Astrocyte of the spinal cord (primary cell): ENCODE results near the gene ARHGAP18.

Experiments used
- DNase-seq: peaks from one replicate; pipeline ENCODE4 v3.0.0; 2011; ENCODE audit warnings: low read depth, low spot score
- H3K4me3 ChIP-seq: 2 replicates; pipeline ENCODE4 v1.5.1; 2011; ENCODE audit warnings: low read depth, mild to moderate bottlenecking, low read length, moderate library complexity
- CTCF ChIP-seq: IDR thresholded peaks from 2 replicates; pipeline ENCODE4 v1.5.1; 2012; ENCODE audit warnings: low read depth, mild to moderate bottlenecking, low read length, inconsistent platforms
- in situ Hi-C: cut with HindIII; loops from 2 replicates; pipeline ENCODE4 v1.10.0; 2017; ENCODE audit warnings: low sequenced_read_pairs

The ARHGAP18 gene

DNA sequence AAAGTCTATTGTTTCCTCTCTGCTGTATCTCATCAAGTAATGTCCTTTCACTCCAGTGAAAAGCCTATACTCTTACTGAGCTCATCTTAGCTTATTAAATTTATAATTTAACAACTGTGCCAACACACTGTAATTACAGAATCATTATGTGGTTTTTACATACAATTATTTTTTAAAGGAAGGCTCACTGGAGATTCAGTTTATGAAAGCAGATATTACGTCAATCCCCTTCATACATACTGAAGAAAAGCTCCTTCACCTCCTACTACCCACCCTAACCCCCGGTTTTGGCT lies 28.1 kb downstream of the ARHGAP18 start:
- in situ Hi-C loops, result no loop called here

GRCh38 chr6:129680633-129681032 lies 29.3 kb downstream of the ARHGAP18 start:
- no peak for TF ChIP-seq CTCF
- no peak overlapping the region for H3K4me3 ChIP-seq
- in situ Hi-C loops, result no loop called here
- no peak for DNase-seq

More for the DNA sequence above, 28.1 kb downstream of the ARHGAP18 start:
- no peak for TF ChIP-seq CTCF
- no peak for DNase-seq
- no peak overlapping the region for H3K4me3 ChIP-seq

GRCh38 chr6:129679758-129680157 lies 30.2 kb downstream of the ARHGAP18 start:
- TF ChIP-seq CTCF, result no peak
- no peak overlapping the region for H3K4me3 ChIP-seq
- DNase-seq, result no peak
- in situ Hi-C loops, result no loop called here

- no peak overlapping the region for H3K4me3 ChIP-seq
- no peak for DNase-seq
- no peak for TF ChIP-seq CTCF
- in situ Hi-C loops, result no loop called here
Measured at GRCh38 chr6:129679275-129679674, 30.7 kb downstream of the ARHGAP18 start.

DNA sequence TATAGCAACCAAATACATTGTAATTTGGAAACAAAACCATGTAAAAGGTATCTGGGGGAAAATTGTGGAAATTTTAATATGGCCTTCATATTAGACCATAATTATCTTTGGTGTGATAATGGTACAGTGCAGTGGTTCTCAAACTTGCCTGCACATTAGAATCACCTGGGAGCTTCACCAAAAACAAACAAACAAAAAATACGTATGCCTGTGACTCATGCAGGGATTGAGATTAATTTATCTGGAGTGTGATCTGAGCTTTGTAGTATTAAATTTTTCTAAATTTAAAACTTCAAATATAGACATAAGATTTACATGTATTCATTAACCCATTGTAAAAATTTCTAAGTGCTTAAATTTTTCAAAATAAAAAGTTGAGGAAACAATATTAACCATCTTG lies 31.5 kb downstream of the ARHGAP18 start:
- no peak for DNase-seq
- no peak overlapping the region for H3K4me3 ChIP-seq
- TF ChIP-seq CTCF, result no peak

GRCh38 chr6:129677620-129678325 lies 32.2 kb downstream of the ARHGAP18 start:
- TF ChIP-seq CTCF, result no peak
- peak; percentile 41 for DNase-seq
- H3K4me3 ChIP-seq, result no peak overlapping the region
- in situ Hi-C loops, result no loop called here

More for the DNA sequence above, 31.5 kb downstream of the ARHGAP18 start:
- in situ Hi-C loops, result no loop called here
